ENCODE measurements around the gene B3GNT8.

GRCh38 chr19:41422456-41422855 lies 4.7 kb downstream of the B3GNT8 start:
- TF ChIP-seq CTCF (IDR thresholded peaks at IDR 0.05), result no peak
- TF ChIP-seq POLR2A (IDR thresholded peaks at IDR 0.05), result no peak
